GM12891 (cell line): ENCODE results near the gene AP4E1.

Experiments
- PAX5 ChIP-seq: IDR thresholded peaks from 2 replicates; pipeline ENCODE4 v1.6.1; 2011; ENCODE audit warnings: low read length, moderate library complexity, mild to moderate bottlenecking; ENCODE audit not compliant: insufficient read depth, severe bottlenecking
- POLR2A ChIP-seq: IDR thresholded peaks from 2 replicates; pipeline ENCODE4 v1.6.1; 2011; ENCODE audit warnings: low read depth, low read length, control low read depth
- POLR2AphosphoS5 ChIP-seq: IDR thresholded peaks from 2 replicates; pipeline ENCODE4 v1.6.1; 2011; ENCODE audit warnings: low read depth, low read length, control low read depth
- POU2F2 ChIP-seq: IDR thresholded peaks from 2 replicates; pipeline ENCODE4 v1.6.1; 2011; ENCODE audit warnings: low read depth, mild to moderate bottlenecking, control low read depth, low read length, moderate library complexity
- SPI1 ChIP-seq: IDR thresholded peaks from 2 replicates; pipeline ENCODE4 v1.6.1; 2011; ENCODE audit warnings: low read depth, low read length, control low read depth
- TAF1 ChIP-seq: IDR thresholded peaks from 2 replicates; pipeline ENCODE4 v1.6.1; 2011; ENCODE audit warnings: low read depth, low read length, control low read depth

DNA sequence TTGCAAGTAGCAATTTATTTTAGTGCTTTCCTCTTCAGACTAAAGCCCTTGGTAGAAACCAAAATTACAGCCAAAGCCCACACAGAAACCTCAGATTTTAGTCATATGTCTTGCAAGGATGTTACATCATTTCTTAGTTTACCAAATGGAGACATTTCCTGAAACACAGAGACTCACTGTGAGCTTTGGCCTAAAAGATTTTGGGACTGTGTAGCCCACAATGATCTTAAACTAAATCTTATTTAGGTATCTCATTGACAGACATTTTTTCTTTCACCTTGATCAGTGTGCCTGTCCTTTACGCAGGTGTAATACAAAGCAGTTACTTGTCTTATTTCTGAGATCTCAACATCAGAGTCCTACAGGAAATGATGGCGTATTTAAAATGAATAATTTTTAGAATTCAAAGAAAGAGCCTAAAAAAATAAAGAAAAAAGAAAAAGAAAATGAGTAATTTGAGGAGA is 27.8 kb upstream of the AP4E1 start:
- TF ChIP-seq POLR2A = no peak
- no peak for TF ChIP-seq POU2F2
- no peak for TF ChIP-seq POLR2AphosphoS5
- TF ChIP-seq TAF1 = no peak
- TF ChIP-seq SPI1 = no peak
- TF ChIP-seq PAX5 = no peak
